C4-2B (cell line): ENCODE data around the gene MIAT.

Experiments used
- H3K27ac ChIP-seq: fragments of 450-650 bp; 2 replicates; pipeline ENCODE4 v1.5.1; 2017
- ZFX ChIP-seq: fragments of 450-650 bp; IDR thresholded peaks from 2 replicates; pipeline ENCODE4 v1.6.1; 2017
- TF ChIP-seq, protein P1 (sequence below): fragments of 450-650 bp; conservative IDR thresholded peaks from 2 replicates; pipeline ENCODE4 v1.5.1; 2017; ENCODE audit warnings: mild to moderate bottlenecking

MIAT gene

GRCh38 chr22:26711205-26711963 lies 54.0 kb downstream of the MIAT start:
- H3K27ac ChIP-seq = no peak overlapping the region
- TF ChIP-seq, protein P1, sequence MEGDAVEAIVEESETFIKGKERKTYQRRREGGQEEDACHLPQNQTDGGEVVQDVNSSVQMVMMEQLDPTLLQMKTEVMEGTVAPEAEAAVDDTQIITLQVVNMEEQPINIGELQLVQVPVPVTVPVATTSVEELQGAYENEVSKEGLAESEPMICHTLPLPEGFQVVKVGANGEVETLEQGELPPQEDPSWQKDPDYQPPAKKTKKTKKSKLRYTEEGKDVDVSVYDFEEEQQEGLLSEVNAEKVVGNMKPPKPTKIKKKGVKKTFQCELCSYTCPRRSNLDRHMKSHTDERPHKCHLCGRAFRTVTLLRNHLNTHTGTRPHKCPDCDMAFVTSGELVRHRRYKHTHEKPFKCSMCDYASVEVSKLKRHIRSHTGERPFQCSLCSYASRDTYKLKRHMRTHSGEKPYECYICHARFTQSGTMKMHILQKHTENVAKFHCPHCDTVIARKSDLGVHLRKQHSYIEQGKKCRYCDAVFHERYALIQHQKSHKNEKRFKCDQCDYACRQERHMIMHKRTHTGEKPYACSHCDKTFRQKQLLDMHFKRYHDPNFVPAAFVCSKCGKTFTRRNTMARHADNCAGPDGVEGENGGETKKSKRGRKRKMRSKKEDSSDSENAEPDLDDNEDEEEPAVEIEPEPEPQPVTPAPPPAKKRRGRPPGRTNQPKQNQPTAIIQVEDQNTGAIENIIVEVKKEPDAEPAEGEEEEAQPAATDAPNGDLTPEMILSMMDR = no peak
- no peak for TF ChIP-seq ZFX

DNA sequence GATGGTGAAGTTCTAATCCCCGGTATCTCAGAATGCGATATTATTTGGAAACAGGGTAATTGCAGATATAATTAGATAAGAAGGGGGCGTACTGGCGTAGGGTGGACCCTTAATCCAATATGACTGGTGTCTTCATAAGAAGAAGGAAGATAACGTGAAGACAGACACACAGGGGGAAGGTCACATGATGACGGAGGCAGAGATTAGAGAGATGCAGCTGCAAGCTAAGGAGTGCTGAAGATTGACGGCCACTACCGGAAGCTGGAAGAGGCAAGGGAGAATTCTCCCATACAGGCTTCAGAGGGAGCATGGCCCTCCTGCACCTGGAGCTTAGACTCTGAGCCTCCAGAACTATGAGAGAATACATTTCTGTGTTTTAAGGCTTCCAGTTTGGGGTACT lies 54.8 kb downstream of the MIAT start:
- TF ChIP-seq ZFX = no peak
- TF ChIP-seq, protein P1 = no peak
- H3K27ac ChIP-seq = no peak overlapping the region

DNA sequence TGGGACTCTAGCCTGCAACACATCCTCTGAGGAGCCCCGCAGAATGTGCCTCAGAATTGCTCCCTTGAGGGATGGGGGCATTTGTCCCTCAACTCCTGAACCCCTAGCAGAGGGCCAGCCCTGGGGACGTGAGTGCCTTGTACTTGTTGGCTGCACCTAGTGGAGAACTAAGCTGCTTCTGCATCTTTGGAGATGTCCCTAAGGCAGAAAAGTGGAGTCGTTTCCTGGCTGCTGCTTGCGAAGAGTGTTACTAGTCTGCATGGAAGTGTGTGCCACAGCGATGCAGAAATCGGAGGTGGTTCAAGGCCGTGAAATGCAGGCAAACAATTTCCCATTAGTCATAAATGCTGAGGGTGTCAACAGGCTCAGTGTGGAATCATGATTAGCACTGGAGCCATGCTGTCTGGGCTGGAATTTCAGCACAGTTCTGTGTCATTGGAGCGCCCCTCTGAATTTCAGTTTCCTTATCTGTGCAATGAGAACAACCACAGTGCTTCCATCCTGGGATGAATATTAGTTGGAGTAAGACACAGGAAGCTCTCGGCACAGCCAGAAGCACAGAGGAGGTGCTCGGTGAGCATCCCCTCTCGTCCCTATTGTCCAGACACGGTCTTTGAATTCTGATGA lies 56.5 kb downstream of the MIAT start:
- no peak overlapping the region for H3K27ac ChIP-seq
- TF ChIP-seq, protein P1 = no peak
- TF ChIP-seq ZFX = no peak

- TF ChIP-seq, protein P1 = no peak
- no peak for TF ChIP-seq ZFX
- H3K27ac ChIP-seq = no peak overlapping the region
These were observed 57.6 kb downstream of the MIAT start for GRCh38 chr22:26714971-26715370.

DNA sequence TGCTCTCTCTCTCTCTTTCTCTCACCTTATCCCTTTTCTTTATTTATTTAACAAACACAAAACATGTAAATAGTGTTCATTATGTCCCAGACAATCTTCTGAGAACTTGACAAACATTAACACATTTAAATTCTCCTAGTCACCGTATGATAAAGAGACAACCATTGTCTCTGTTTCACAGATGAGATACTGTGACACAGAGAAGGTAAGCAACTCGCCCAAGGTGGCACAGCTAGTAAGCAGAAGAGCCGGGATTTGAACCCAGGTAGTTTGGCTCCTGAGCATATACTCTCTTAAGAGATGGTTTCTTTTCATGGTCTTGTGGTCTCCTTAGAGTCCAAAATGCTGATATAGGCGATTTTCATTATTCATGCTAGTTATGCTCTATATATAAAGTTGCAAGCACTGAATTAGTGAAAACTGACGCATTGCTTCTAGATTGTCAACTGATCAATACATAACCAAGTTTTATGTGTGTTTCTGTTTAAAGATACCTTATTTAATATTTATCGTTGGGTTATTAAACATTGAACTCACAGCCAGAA lies 58.1 kb downstream of the MIAT start:
- H3K27ac ChIP-seq = no peak overlapping the region
- TF ChIP-seq, protein P1 = no peak
- no peak for TF ChIP-seq ZFX

- TF ChIP-seq, protein P1 = no peak
- no peak for TF ChIP-seq ZFX
- no peak overlapping the region for H3K27ac ChIP-seq
These were observed 61.1 kb downstream of the MIAT start for GRCh38 chr22:26718488-26718887.

GRCh38 chr22:26718905-26719304 lies 61.5 kb downstream of the MIAT start:
- TF ChIP-seq, protein P1 = no peak
- TF ChIP-seq ZFX = no peak
- no peak overlapping the region for H3K27ac ChIP-seq
